SK-N-MC (cell line): ENCODE results near the gene PDPK1.

Source experiments
- EZH2 ChIP-seq: fragments of 200-600 bp; sonication (generic); IDR thresholded peaks from one replicate; pipeline ENCODE4 v1.6.1; 2017; ENCODE audit warnings: antibody characterized with exemption
- FOXP2 ChIP-seq: optimal IDR thresholded peaks from 2 replicates; pipeline ENCODE3; 2011; ENCODE audit warnings: mild to moderate bottlenecking, moderate library complexity; ENCODE audit not compliant: insufficient read depth; ENCODE audit errors: extremely low read length, control extremely low read depth
- POLR2AphosphoS5 ChIP-seq: IDR thresholded peaks from 2 replicates; pipeline ENCODE4 v1.6.1; 2012; ENCODE audit warnings: mild to moderate bottlenecking, low read depth, low read length, borderline replicate concordance

- TF ChIP-seq POLR2AphosphoS5 (no peak), EZH2 (no peak), FOXP2 (no peak)
These were observed 37.9 kb upstream of the PDPK1 start for GRCh38 chr16:2499890-2500429.
